Measurements from ENCODE around the gene C3orf80. TPM values are rescaled to one million over a fixed set of nuclear protein-coding genes. Genes with fewer than 3 reads are reported as not detected.

The C3orf80 gene
- total RNA-seq, 1 donor from 2014 or later: not detected

- Mint-ChIP-seq H3K27ac (no peak overlapping the region), H3K36me3 (peaks cover 5% of the 10 kb centered on the region), H3K9me3 (no peaks in the 10 kb centered on the region), H3K4me1 (no peaks in the 10 kb centered on the region), H3K27me3 (ENCODE audit: low read depth) (no peaks in the 10 kb centered on the region), H3K4me3 (no peak overlapping the region)
- DNase-seq (ENCODE audit: low spot score in 2 of 2, unreplicated experiment in 2 of 2): no peak
- TF ChIP-seq CTCF (IDR thresholded peaks at IDR 0.05; ENCODE audit: unreplicated experiment): no peak
These were observed 28.1 kb downstream of the C3orf80 start for GRCh38 chr3:160253298-160253697.

DNA sequence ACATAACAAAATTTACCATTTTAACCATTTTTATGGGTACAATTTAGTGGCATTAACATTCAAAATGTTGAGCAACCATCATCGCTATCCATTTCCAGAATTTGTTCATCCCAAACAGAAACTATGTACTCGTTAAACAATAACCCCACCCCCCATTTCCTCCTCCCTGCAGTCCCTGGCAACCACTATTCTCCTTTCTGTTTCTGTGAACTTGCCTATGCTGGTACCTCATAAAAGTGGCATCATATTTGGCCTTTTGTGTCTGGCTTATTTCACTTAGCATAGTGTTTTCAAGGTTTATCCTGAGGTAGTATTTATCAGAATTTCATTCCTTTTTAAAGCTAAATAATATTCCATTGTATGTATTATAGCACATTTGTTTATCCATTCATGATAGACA is 32.4 kb downstream of the C3orf80 start:
- Mint-ChIP-seq H3K9me3 (no peaks in the 10 kb centered on the region), H3K27ac (no peak overlapping the region), H3K36me3 (peaks cover 10% of the 10 kb centered on the region), H3K4me3 (no peak overlapping the region), H3K4me1 (no peaks in the 10 kb centered on the region), H3K27me3 (ENCODE audit: low read depth) (no peaks in the 10 kb centered on the region)
- no peak for DNase-seq (ENCODE audit: low spot score in 2 of 2, unreplicated experiment in 2 of 2)
- no peak for TF ChIP-seq CTCF (IDR thresholded peaks at IDR 0.05; ENCODE audit: unreplicated experiment)

GRCh38 chr3:160259589-160259988 is 34.4 kb downstream of the C3orf80 start:
- no peaks in the 10 kb centered on the region for H3K4me1 Mint-ChIP-seq
- H3K9me3 Mint-ChIP-seq: no peaks in the 10 kb centered on the region
- H3K4me3 Mint-ChIP-seq: no peak overlapping the region
- no peak for TF ChIP-seq CTCF (IDR thresholded peaks at IDR 0.05; ENCODE audit: unreplicated experiment)
- DNase-seq (ENCODE audit: low spot score in 2 of 2, unreplicated experiment in 2 of 2): no peak
- H3K27ac Mint-ChIP-seq: no peak overlapping the region
- peaks cover 10% of the 10 kb centered on the region for H3K36me3 Mint-ChIP-seq
- no peaks in the 10 kb centered on the region for H3K27me3 Mint-ChIP-seq (ENCODE audit: low read depth)

- Mint-ChIP-seq H3K9me3 (no peaks in the 10 kb centered on the region), H3K27me3 (ENCODE audit: low read depth) (no peaks in the 10 kb centered on the region), H3K4me3 (no peak overlapping the region), H3K36me3 (peaks cover 14% of the 10 kb centered on the region), H3K4me1 (no peaks in the 10 kb centered on the region), H3K27ac (no peak overlapping the region)
- TF ChIP-seq CTCF (IDR thresholded peaks at IDR 0.05; ENCODE audit: unreplicated experiment): no peak
- no peak for DNase-seq (ENCODE audit: low spot score in 2 of 2, unreplicated experiment in 2 of 2)
These were observed 35.5 kb downstream of the C3orf80 start for GRCh38 chr3:160260587-160261270.

- H3K36me3 Mint-ChIP-seq: peaks cover 10% of the 10 kb centered on the region
- H3K27ac Mint-ChIP-seq: no peak overlapping the region
- DNase-seq (ENCODE audit: low spot score in 2 of 2, unreplicated experiment in 2 of 2): no peak
- no peaks in the 10 kb centered on the region for H3K9me3 Mint-ChIP-seq
- TF ChIP-seq CTCF (IDR thresholded peaks at IDR 0.05; ENCODE audit: unreplicated experiment): no peak
- H3K4me3 Mint-ChIP-seq: no peak overlapping the region
- H3K27me3 Mint-ChIP-seq (ENCODE audit: low read depth): no peaks in the 10 kb centered on the region
- H3K4me1 Mint-ChIP-seq: no peaks in the 10 kb centered on the region
These were observed 39.9 kb downstream of the C3orf80 start for GRCh38 chr3:160265088-160265487.

Other genes starting within 250 kb of the C3orf80 start
- gene IL12A, start 236.6 kb upstream of the C3orf80 start, total RNA-seq: not detected in 3 replicates
- gene IFT80, start 173.8 kb downstream of the C3orf80 start, total RNA-seq: 34.9 to 37.9 TPM (median 35.2 TPM) in 3 replicates
- 50.7 to 57.4 TPM (median 53.2 TPM) in 3 replicates for gene SMC4, start 174.2 kb downstream of the C3orf80 start, total RNA-seq
- 20.1 to 23.0 TPM (median 21.1 TPM) in 3 replicates for gene TRIM59, start 224.4 kb downstream of the C3orf80 start, total RNA-seq

Measured in mesothelial cell of epicardium (in vitro differentiated cells).